ENCODE data around the gene ACOT13.

The ACOT13 gene

GRCh38 chr6:24642061-24642460 is 24.8 kb upstream of the ACOT13 start:
- H3K79me2 ChIP-seq (ENCODE audit: insufficient read depth, low read length) = no peaks in the 10 kb centered on the region

GRCh38 chr6:24643920-24644319 is 23.0 kb upstream of the ACOT13 start:
- no peak overlapping the region for H3K4me3 ChIP-seq (ENCODE audit: insufficient read depth, low read length, poor library complexity, severe bottlenecking)
- no peak overlapping the region for H3K4me2 ChIP-seq (ENCODE audit: low read depth, low read length, poor library complexity, severe bottlenecking)
- no peak overlapping the region for H3K27ac ChIP-seq (ENCODE audit: low read depth, low read length)
- no peak overlapping the region for H2AFZ ChIP-seq (ENCODE audit: low read depth, low read length, severe bottlenecking)
- H4K20me1 ChIP-seq (ENCODE audit: low read depth, low read length) = no peaks in the 10 kb centered on the region
- H3K79me2 ChIP-seq (ENCODE audit: insufficient read depth, low read length) = no peaks in the 10 kb centered on the region
- H3K36me3 ChIP-seq (ENCODE audit: low read length) = no peaks in the 10 kb centered on the region
- H3K9ac ChIP-seq (ENCODE audit: low read length) = no peak overlapping the region
- H3K9me3 ChIP-seq (ENCODE audit: insufficient read depth, low read length) = no peaks in the 10 kb centered on the region
- H3F3A ChIP-seq (ENCODE audit: insufficient read depth) = peaks cover 35% of the 10 kb centered on the region
- H3K27me3 ChIP-seq (ENCODE audit: low read length) = no peaks in the 10 kb centered on the region
- H3K9me2 ChIP-seq (replicated peaks; ENCODE audit: insufficient read depth, low read length) = no peaks in the 10 kb centered on the region
- TF ChIP-seq CTCF (IDR thresholded peaks at IDR 0.05; ENCODE audit: insufficient read depth, low read length, poor library complexity, severe bottlenecking) (no peak), EZH2phosphoT487 (conservative IDR thresholded peaks at IDR 0.05; ENCODE audit: low read length) (no peak)

More at GRCh38 chr6:24642061-24642460, 24.8 kb upstream of the ACOT13 start:
- Histone ChIP-seq H3F3A (ENCODE audit: insufficient read depth) (peaks cover 22% of the 10 kb centered on the region), H3K9ac (ENCODE audit: low read length) (no peak overlapping the region), H2AFZ (ENCODE audit: low read depth, low read length, severe bottlenecking) (no peak overlapping the region), H3K9me3 (ENCODE audit: insufficient read depth, low read length) (no peaks in the 10 kb centered on the region), H3K27ac (ENCODE audit: low read depth, low read length) (no peak overlapping the region), H3K4me3 (ENCODE audit: insufficient read depth, low read length, poor library complexity, severe bottlenecking) (no peak overlapping the region), H3K4me2 (ENCODE audit: low read depth, low read length, poor library complexity, severe bottlenecking) (no peak overlapping the region), H3K9me2 (replicated peaks; ENCODE audit: insufficient read depth, low read length) (no peaks in the 10 kb centered on the region), H4K20me1 (ENCODE audit: low read depth, low read length) (no peaks in the 10 kb centered on the region), H3K36me3 (ENCODE audit: low read length) (no peaks in the 10 kb centered on the region), H3K27me3 (ENCODE audit: low read length) (no peaks in the 10 kb centered on the region)
- TF ChIP-seq CTCF (IDR thresholded peaks at IDR 0.05; ENCODE audit: insufficient read depth, low read length, poor library complexity, severe bottlenecking) (no peak), EZH2phosphoT487 (conservative IDR thresholded peaks at IDR 0.05; ENCODE audit: low read length) (no peak)

GRCh38 chr6:24644377-24644776 is 22.5 kb upstream of the ACOT13 start:
- H4K20me1 ChIP-seq (ENCODE audit: low read depth, low read length) = no peaks in the 10 kb centered on the region
- H3F3A ChIP-seq (ENCODE audit: insufficient read depth) = peaks cover 35% of the 10 kb centered on the region
- H3K9ac ChIP-seq (ENCODE audit: low read length) = no peak overlapping the region
- TF ChIP-seq CTCF (IDR thresholded peaks at IDR 0.05; ENCODE audit: insufficient read depth, low read length, poor library complexity, severe bottlenecking) = no peak
- TF ChIP-seq EZH2phosphoT487 (conservative IDR thresholded peaks at IDR 0.05; ENCODE audit: low read length) = no peak
- H3K27me3 ChIP-seq (ENCODE audit: low read length) = no peaks in the 10 kb centered on the region
- H2AFZ ChIP-seq (ENCODE audit: low read depth, low read length, severe bottlenecking) = no peak overlapping the region
- no peak overlapping the region for H3K27ac ChIP-seq (ENCODE audit: low read depth, low read length)
- no peaks in the 10 kb centered on the region for H3K79me2 ChIP-seq (ENCODE audit: insufficient read depth, low read length)
- no peak overlapping the region for H3K4me3 ChIP-seq (ENCODE audit: insufficient read depth, low read length, poor library complexity, severe bottlenecking)
- H3K4me2 ChIP-seq (ENCODE audit: low read depth, low read length, poor library complexity, severe bottlenecking) = no peak overlapping the region
- H3K9me2 ChIP-seq (replicated peaks; ENCODE audit: insufficient read depth, low read length) = no peaks in the 10 kb centered on the region
- no peaks in the 10 kb centered on the region for H3K36me3 ChIP-seq (ENCODE audit: low read length)
- no peaks in the 10 kb centered on the region for H3K9me3 ChIP-seq (ENCODE audit: insufficient read depth, low read length)
